ENCODE data around the gene SMAD7.
A peak's percentile ranks its signal among the peaks of the same experiment; 100 is the strongest.

Gene SMAD7

GRCh38 chr18:48950536-48951447 lies at the start of gene SMAD7:
SMAD7 (minus strand) TSS chr18:48950965; CDS start chr18:48950424, 541 bp downstream.
- Mint-ChIP-seq H3K4me3 (peak within 1 kb of the TSS; percentile 99), H3K9me3 (no peaks in the 10 kb centered on the region), H3K36me3 (ENCODE audit: low read depth) (peaks cover 2% of the 10 kb centered on the region), H3K27ac (peak within 1 kb of the TSS; percentile 99), H3K27me3 (ENCODE audit: low read depth, poor library complexity) (peaks cover 4% of the 10 kb centered on the region), H3K4me1 (peaks cover 51% of the 10 kb centered on the region)
- no peak for TF ChIP-seq CTCF (IDR thresholded peaks at IDR 0.05)
- no peak for DNase-seq

- Mint-ChIP-seq H3K4me1 (peaks cover 41% of the 10 kb centered on the region), H3K36me3 (ENCODE audit: low read depth) (no peaks in the 10 kb centered on the region), H3K27me3 (ENCODE audit: low read depth, poor library complexity) (peaks cover 9% of the 10 kb centered on the region), H3K9me3 (no peaks in the 10 kb centered on the region), H3K4me3 (no peak overlapping the region), H3K27ac (no peak overlapping the region)
- no peak for DNase-seq
- TF ChIP-seq CTCF (IDR thresholded peaks at IDR 0.05): no peak
Measured at GRCh38 chr18:48999569-48999968, 48.8 kb upstream of the SMAD7 start.

GRCh38 chr18:48997985-48998831 lies 47.4 kb upstream of the SMAD7 start:
- no peak for TF ChIP-seq CTCF (IDR thresholded peaks at IDR 0.05)
- Mint-ChIP-seq H3K36me3 (ENCODE audit: low read depth) (no peaks in the 10 kb centered on the region), H3K4me1 (peaks cover 49% of the 10 kb centered on the region), H3K27me3 (ENCODE audit: low read depth, poor library complexity) (peaks cover 9% of the 10 kb centered on the region), H3K9me3 (no peaks in the 10 kb centered on the region), H3K4me3 (no peak overlapping the region), H3K27ac (peak overlapping the region; percentile 79)
- DNase-seq: peak; percentile 36

GRCh38 chr18:48997681-48997984 lies 46.9 kb upstream of the SMAD7 start:
- Mint-ChIP-seq H3K4me1 (peaks cover 55% of the 10 kb centered on the region), H3K27ac (peak overlapping the region; percentile 79), H3K27me3 (ENCODE audit: low read depth, poor library complexity) (peaks cover 12% of the 10 kb centered on the region), H3K36me3 (ENCODE audit: low read depth) (no peaks in the 10 kb centered on the region), H3K9me3 (no peaks in the 10 kb centered on the region), H3K4me3 (no peak overlapping the region)
- TF ChIP-seq CTCF (IDR thresholded peaks at IDR 0.05): no peak
- peak; percentile 39 for DNase-seq

GRCh38 chr18:48996901-48997463 lies 46.2 kb upstream of the SMAD7 start:
- Mint-ChIP-seq H3K4me3 (no peak overlapping the region), H3K4me1 (peaks cover 61% of the 10 kb centered on the region), H3K27me3 (ENCODE audit: low read depth, poor library complexity) (peaks cover 17% of the 10 kb centered on the region), H3K36me3 (ENCODE audit: low read depth) (no peaks in the 10 kb centered on the region), H3K27ac (peak overlapping the region; percentile 84), H3K9me3 (no peaks in the 10 kb centered on the region)
- DNase-seq: no peak
- TF ChIP-seq CTCF (IDR thresholded peaks at IDR 0.05): no peak
